NCI-H1694 (cell line): ENCODE data around the gene PCSK2.
A peak's percentile ranks its signal among the peaks of the same experiment; 100 is the strongest.

ENCODE experiments used
- DNase-seq: peaks from one replicate; lab custom pipeline; 2025; lab: John Stamatoyannopoulos, UW

Gene PCSK2

DNA sequence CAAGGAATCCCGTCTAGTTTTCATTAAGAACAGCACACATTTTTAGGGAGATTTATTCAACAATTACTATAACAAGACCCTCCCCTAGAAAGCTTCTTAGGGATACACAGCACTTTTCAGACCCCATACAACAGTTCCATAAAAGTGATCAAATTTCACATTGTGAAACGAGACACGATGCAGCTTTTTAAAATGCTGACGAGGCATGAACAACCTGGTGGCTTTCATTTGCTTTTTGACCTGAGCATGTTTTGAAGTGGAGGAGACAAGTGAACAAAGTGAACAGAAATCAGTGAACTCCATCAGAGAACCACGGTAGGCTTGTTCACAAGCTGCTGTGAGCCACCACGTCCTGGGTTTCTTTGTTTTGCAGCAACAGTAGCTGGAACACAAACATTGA is 112.2 kb downstream of the PCSK2 start:
- no peak for DNase-seq

DNA sequence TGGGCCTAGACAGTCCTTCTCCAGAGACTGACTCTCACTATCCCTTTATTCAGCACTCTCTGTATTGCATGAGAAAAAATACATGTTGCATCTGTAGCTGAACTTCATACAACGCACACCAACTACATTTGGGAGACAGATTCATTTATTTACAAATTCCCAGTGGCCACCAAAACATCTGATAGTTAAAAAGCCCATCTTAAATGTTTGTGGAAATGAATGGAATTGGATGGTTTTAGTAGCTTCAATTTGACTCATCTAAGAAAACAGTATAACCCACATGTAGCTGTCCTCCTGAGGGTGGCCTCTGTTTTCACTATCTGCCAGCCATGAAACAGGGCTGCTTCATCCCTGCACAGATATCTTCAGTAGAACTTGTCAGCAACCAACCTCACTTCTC is 116.3 kb downstream of the PCSK2 start:
- no peak for DNase-seq

DNA sequence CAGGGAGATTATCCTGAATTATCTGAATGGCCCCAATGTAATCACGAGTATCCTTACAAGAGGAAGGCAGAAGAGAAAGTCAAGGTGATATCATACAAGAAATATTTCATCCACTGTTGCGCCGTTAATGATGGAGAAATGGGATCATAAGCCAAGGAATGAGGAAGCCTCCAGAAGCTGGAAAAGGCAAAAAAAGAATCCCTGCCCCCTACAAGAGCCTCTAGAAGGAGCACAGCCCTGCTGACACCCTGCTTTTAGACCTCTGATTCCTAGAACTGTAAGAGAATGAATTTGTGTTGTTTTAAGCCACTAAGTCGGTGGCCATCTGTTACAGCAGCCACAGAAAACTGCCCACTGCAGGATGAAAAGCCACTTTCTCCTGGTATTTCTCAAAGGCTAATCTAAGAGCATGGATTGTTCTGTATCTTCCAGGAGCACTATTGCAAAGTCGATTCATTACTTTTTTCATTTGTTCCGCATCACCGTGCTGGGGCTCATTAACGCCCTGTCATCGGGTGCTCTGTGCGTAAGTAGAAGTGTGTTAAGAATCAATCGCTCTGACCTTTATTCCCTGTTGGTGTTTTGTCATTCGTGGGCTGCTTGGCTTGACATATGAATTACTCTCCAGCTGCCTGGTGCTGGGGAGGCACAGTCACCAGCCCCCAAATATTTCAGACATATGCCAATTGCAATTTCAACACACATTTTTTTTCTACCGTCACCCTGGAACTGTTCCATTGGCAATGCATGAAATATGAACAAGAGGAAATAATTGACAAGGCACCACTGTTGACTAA is 117.0 kb downstream of the PCSK2 start:
- DNase-seq: no peak

DNA sequence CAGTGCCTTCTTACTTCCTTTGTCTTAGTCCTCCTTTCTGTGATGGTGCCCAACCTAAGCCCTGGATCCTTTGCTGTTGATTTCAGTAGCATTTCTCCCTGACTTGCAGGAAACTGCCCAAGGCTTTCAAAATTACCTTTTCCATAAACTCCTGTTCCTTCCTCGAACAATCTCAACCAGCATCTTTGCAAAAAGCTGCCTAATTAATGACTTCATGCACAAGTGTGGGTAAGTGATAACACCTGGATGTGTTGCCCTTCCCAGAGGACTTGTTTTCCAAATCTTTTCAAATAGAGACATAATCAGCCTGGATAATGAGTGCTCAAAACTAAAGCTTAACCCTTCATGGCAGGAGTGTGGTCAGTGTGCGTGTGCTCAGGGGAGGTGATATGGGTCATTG is 118.0 kb downstream of the PCSK2 start:
- no peak for DNase-seq

DNA sequence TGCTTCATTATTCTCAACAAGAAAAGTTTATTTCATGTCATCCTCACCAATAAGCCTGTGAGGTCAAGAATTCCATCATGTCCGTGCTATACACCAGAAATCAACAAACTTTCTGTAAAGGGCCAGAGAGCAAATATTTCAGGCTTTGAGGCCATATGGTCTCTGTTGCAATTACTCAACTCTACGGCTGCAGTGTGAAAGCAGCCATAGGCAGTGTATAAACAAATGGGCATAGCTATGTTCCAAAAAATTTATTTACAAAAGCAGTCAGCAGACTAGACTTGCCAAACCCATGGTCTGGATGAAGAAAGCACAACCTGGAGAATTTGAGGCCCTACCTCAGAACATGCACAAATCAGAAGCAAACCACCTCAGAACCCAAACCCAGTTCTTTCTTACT is 118.5 kb downstream of the PCSK2 start:
- no peak for DNase-seq

DNA sequence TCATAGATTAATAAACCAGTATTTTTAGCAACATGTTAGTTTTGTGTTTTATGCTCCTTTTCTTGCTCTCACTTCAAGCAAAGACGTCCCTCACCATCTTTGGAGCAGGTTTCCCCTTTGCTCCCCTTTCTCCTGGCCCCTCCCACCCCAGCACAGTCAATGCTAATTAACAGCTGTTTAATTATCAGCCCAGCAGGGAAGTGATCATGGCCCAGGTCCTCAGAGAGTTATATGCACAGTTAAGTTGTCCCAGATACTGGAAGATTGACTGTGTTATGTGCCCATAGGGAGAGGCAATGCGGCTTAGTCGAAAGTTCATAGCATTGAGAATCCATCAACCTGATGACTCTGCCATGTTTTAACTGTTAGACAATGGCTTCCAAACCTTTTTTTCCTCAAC is 123.5 kb downstream of the PCSK2 start:
- DNase-seq: no peak

DNA sequence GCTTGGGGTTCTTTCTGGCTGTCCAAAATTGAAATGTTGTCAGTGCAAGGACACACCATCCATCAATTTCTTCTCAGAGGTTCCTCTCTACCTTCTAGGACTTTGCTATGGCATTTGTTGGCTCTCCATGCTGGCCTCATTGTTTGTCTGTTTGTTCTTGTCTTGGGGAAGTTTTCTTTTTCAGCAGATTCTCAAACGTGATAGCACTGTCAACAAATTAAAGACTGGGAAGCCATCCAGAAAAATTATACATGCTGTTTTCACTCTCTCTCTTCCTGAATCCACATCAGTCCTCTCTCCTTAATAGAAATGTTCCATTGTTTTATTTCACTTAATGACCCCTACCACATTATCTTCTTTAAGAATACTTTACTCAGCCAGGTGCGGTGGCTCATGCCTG is 130.4 kb downstream of the PCSK2 start:
- DNase-seq: no peak

DNA sequence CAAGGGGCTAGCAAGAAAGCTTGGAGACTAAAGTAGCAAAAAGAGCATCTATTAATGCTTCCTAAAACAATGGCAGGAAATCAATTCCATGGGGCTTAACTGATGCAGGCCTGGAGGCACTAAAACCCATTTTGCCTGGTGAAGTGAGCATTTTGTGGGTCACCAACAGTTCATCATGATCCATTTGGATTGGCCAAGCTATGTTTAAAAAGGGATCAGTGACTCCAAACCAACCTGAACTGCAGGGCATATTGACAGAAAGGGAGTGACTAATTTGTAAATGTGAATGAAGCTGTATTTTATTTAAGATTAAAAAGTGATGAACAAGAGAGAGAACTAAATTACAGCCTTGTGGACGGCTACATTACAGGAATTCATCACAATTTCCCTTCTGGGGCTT is 132.0 kb downstream of the PCSK2 start:
- DNase-seq: no peak

DNA sequence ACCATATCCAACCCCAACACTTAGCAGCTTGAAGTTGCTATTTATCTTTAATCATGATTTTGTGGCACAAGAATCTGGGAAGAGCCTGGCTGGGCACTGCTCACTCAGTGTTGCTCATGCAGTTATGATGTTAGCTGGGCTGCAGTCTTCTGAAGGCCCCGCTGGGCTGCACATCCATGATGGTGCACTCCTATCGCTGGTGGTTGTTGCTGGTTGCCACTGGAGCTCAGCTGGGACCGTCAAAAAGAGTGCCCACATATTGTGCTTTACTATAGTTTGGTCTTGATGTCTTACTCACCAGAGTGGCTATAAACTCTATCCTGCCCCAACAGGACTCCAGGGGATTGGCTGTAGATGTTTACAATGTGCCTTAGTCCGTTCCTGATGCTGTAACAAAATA is 137.8 kb downstream of the PCSK2 start:
- DNase-seq: no peak

DNA sequence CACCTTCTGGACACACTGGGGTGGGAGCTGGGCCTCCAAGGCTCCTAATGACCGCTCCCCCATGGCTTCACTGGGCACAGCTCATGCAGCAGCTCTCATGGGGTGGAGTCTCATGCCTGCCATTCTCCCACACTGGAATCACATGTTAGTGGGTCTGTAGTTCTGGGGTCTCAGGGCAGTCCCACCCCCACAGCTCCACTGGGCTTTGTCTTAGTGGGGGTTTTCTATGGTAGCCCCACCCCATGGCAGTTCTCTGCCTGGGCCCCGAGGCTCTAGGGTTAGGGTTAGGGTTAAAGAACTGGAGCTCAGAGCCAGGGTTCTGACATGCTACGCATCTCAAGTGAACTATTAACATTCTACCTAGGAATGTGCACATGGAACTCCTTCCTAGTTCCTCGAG is 139.0 kb downstream of the PCSK2 start:
- no peak for DNase-seq

DNA sequence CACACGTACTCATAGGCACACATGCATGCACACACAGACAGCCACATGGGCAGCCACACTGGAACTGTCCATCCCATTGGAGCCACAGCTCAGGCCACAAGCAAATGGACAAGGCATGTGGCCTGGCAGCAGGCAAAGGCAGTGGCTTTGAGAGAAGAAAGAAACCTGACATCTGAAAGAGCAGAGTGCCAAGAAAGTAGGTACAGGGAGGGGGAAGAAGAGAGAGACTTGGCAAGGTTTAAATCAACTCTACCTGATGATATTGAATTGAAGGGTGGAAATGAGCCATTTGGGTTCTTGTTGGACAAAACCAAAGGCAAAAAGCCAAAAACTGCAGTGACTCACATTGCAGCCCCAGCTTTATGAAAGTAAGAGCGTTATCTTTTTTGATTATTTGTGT is 142.7 kb downstream of the PCSK2 start:
- no peak for DNase-seq

DNA sequence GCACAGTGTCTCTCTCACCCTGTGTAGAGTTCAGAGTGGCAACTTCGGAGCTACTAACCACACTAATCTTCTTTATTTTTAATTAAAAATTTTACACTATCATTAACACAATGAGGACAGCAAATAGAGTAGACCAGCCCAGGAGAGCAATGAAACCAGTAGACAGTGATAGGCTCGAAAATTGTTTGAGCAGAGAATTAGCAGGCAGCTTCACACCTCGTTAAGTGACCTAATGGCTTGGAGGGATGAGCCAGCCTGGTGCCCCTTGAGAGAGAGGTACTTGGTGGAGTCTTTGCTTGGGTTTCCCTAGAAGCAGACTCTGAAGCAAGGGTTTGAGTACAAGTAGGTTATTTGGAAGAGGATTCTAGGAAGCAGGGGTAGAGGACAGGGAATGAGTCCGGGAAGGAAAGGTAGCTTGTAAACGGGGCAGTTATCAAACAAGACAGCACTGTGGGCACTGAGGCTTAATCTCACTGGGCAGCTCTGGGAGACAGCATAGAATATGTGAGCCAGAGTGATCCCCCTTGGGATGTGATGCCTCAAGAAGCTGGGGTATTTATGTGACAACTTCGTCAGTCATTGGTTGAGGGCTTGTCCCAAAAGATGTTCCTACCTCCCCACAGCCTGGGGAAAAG is 146.1 kb downstream of the PCSK2 start:
- no peak for DNase-seq

DNA sequence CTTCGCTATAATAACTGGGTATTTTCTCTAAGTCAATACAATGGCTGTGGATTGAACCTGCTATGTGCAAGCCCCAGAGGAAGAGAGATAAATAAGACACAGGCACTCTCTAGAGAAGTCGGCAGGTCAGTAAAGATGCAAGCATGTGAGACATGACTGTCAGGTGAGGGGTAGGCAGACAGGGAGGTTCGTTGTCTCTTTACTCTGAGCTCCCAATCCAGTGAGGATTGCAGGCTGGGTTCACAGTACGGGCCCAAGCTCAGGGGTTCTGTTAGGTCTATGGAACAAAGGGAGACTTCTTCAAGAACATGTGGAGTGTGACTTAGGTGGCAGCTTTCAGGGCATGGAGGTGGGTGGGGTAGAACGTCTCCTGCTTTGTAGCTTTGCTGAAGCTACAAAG is 147.2 kb downstream of the PCSK2 start:
- DNase-seq: no peak

DNA sequence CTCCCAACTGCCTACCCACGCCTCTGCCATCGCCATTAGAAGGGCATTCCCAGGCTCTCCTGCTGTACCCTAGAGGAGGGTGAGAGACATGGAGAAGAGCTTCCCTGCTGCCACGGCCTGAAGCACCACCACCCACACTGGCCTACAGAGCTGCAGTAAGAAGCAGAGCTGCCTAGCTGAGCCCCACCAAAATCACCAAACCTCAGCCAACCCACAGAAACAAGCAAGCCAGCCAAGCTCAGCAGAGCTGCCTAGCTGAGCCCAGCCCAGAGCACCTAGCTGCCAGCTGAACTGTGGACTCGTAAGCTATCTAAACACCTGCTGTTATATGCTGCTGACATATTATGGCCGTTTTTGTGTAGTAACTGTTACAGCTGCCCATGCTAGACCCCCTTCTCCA is 149.2 kb downstream of the PCSK2 start:
- no peak for DNase-seq

DNA sequence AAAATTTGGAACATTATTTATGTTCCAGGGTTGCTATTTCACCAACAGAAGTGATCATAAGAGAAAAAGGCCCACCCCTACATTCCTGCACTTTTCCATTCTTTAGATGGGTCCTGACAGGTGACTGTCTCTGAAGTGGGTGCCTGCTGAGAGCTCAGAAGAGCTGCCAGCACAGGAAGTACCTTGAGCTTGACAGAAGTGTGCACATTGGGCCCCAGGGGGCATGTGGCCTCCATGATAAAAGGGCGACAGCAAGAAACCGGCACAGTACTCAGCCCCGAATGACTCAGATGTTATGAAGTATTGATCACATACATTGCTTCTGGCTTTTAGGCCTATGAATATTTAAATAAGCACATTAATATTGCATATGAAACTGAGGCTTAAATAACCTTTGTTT is 150.4 kb downstream of the PCSK2 start:
- no peak for DNase-seq

DNA sequence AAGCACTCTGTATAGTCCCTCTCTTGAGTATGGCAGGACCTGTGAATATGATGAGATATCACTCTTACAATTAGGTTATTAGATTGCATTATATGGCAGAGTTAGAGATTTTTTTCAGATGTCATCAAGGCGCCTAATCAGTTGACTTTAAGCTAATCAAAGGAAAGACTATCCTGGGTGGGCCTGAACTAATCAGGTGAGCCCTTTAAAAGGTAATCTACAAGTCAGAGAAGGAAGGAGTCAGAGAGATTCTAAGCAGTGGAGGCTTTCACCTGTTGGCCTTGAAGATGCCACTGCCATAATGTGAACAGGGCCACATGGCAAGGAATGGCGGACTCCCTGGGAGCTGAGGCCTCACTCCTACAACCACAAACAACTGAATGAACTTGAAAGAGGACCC is 152.8 kb downstream of the PCSK2 start:
- no peak for DNase-seq

DNA sequence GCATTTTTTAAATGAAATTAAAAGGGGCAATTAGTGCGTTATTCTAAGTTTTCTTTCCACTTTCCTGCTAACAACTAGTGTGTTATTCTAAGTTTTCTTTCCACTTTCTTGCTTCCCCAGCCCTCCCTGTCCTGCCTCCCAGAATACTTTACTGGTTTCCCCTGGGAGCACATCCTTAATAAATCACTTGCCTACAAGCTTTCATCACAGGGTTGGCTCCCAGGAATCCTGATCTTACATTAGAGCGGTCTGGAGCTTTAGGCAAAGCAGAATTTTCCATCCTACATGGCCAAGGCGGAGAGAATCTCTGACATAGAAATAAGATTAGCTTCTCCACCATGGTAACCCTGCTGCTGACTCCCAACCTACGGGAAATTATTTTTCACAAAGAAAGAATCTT is 154.0 kb downstream of the PCSK2 start:
- no peak for DNase-seq

DNA sequence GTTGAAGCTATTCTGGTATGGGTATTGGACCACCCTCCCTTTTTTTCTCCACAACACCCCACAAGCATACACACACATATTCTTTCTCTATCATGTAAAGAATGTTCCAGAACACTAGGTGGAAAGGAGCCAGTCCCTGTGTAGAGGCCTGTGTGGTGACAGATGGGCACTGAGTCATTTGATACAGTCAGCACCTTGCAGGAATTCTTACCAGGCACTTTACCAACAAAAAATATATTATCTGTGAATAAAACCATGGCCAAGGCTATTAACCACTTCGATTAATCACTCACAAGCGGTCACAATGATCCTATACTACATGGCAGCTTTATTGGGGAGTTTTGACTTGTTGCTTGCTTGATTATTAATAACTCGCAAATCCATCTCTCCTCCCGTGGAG is 154.9 kb downstream of the PCSK2 start:
- DNase-seq: peak; percentile 40

DNA sequence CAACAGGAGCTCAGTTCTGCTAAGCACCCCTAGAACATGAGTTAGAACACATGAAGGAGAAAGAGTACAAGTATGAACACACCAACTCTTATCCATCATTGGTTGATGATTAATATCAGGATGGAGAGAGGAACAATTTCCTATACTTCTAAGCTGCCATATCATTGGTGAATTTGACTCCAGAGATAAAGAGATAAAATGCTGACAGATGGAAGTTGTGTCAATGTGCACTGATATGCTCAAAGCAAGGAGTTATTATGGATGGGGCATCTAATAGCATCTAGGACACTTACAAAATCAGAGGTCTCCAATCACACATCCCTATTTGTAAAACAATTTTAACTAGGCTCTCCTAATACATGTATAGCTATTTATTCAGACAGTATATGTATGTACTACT is 159.0 kb downstream of the PCSK2 start:
- DNase-seq: no peak

DNA sequence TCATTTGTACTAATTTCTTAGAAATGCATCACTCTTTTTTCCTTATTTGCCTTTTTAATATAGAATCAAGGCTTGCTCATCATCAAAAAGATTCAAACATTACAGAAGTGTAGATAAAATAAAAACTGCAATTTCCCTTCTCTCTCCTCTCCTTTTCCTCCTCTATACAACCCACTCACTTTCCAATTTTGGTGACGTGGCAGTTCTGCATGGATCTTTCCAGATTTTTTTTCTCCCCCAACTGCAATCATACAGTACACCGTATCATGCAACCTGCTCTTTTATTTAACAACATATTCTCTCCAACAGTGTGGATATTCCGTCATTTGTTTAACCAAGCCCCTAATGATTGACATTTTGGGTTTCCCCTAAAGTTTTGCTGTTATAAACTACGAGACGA is 163.8 kb downstream of the PCSK2 start:
- no peak for DNase-seq

DNA sequence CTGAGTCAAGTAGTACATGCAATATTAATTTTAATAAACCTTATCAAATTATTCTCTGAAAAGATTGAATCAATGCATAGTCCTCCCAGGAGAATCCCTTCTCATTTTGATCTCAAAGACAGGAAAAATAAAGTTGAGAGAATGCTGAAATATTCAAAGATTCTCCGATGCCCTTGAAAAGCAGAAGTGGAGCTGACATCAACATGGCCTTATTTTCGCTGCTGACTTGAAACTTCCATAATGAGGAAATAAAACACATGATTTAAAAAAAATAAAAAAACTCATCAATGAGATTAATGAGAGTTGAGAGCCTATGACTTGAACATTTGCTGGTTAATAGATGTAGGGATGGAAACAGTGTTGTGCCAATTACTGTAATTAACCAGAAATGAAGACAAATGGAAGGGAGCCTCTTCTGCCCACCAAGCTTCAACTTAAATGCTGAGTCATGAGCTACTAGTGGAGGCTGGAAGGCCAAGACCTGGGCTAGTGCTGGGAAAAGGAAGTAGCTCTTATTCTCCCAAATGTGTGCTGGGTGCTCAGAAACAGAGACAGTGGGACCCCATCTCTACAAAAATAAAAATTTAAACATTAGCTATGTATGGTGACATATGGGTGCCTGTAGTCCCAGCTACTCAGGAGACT is 164.4 kb downstream of the PCSK2 start:
- no peak for DNase-seq

DNA sequence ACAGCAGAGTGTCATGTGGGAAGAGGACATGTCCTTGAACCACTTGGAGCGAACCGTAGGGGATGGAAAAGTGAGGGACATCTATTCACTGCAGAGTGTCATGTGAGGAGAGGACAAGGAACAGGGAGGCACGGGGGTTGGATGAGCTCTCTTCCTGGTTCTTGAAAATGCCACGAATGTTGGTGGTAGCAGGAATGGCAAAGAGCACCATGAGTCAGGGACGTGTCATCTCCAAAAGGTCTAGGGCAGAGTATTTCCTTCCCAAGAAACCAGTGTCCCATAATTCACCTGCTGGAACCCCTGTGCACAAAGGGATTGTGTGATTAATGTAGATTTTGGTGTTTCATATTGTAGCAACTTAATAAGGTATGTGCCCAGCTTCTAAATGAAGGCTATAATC is 167.6 kb downstream of the PCSK2 start:
- DNase-seq: no peak

DNA sequence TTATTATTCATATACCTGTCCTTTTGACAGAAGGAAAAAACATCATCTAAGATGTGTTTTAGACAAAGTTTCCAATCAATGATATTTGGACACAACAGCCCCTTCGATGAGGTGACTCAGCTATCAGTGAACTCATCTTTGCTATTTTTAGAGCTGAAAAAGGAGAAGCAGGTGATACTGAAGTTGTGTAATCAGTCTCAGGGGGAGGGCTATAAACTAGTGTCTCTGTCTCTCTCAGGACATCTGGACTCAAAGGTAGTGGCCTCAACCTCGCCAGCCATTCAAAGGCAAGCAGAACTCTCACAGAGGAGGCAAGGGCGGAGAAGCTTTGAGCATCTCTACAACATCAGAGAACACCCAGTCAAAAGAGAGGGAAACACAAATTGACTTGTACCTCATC is 168.9 kb downstream of the PCSK2 start:
- no peak for DNase-seq
